KBM-7 (cell line): ENCODE data around the gene RRP7A.

Experiments
- DNase-seq: peaks from one replicate; pipeline ENCODE4 v3.0.0-alpha.2; 2015
- in situ Hi-C: fragments of 300-500 bp; cut with MboI; formaldehyde crosslinking; loops from 2 replicates; pipeline ENCODE4 v1.14.3; 2020; ENCODE audit warnings: low sequenced_read_pairs, low pct_unique_long_range_greater_than_20kb, mixed read lengths

RRP7A gene

DNA sequence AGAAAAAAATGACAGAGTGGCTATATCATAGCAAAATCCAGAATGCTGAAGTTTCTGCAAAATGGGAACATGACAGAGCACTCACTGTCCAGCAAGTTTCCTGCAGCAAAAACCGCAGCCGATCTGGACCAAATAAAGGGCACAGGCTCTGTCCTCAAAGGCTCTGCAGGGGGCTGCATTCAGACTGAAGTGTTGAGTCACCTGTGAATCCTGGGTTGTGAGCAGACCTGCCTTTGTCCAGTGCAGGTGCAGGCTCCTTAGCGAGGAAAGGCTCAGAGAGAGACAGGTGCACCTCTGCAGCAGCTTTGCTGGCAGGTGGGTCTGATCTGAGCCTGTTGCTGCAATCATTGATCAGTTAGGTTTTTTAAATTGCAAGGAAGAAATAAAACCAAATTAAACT, 58.1 kb downstream of the RRP7A start:
- in situ Hi-C loops, result no loop called here
- DNase-seq, result no peak
